Breast epithelium (tissue), 3 donors: ENCODE data around the gene ITPKB.

ENCODE experiments used
- POLR2A ChIP-seq: fragments of 450-650 bp; IDR thresholded peaks from one replicate; pipeline ENCODE4 v1.6.1; 2016; ENCODE audit warnings: antibody characterized with exemption, mild to moderate bottlenecking, moderate library complexity
- POLR2AphosphoS5 ChIP-seq, 3 donors: sonication (generic); formaldehyde crosslinking; IDR thresholded peaks; one replicate each; pipeline ENCODE4 v1.6.1; 2017; ENCODE audit warnings: antibody characterized with exemption in 3 of 3
- TF ChIP-seq, protein P1 (sequence below), 3 donors: fragments of 450-650 bp; IDR thresholded peaks; one replicate each; pipeline ENCODE4 v1.5.1; 2016 to 2017; ENCODE audit warnings: antibody characterized with exemption in 3 of 3, mild to moderate bottlenecking in 3 of 3, moderate library complexity in 3 of 3

- TF ChIP-seq, protein P1, sequence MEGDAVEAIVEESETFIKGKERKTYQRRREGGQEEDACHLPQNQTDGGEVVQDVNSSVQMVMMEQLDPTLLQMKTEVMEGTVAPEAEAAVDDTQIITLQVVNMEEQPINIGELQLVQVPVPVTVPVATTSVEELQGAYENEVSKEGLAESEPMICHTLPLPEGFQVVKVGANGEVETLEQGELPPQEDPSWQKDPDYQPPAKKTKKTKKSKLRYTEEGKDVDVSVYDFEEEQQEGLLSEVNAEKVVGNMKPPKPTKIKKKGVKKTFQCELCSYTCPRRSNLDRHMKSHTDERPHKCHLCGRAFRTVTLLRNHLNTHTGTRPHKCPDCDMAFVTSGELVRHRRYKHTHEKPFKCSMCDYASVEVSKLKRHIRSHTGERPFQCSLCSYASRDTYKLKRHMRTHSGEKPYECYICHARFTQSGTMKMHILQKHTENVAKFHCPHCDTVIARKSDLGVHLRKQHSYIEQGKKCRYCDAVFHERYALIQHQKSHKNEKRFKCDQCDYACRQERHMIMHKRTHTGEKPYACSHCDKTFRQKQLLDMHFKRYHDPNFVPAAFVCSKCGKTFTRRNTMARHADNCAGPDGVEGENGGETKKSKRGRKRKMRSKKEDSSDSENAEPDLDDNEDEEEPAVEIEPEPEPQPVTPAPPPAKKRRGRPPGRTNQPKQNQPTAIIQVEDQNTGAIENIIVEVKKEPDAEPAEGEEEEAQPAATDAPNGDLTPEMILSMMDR (IDR thresholded peaks at IDR 0.05), result no peak
- TF ChIP-seq POLR2A (no peak), POLR2AphosphoS5 (IDR thresholded peaks at IDR 0.05) (no peak)
Observed at GRCh38 chr1:226712742-226713419, 26.2 kb downstream of the ITPKB start.
